Suppressor macrophage (primary cell): ENCODE data around the gene JMJD4.

Source experiments
- DNase-seq, 4 experiments: peaks; one replicate each; pipeline ENCODE4 v3.0.0-alpha.2; 2020 to 2022

The JMJD4 gene

GRCh38 chr1:227768125-227768439 is 33.0 kb upstream of the JMJD4 start:
- DNase-seq, result no peak

- no peak for DNase-seq
Measured at GRCh38 chr1:227767401-227768124, 32.5 kb upstream of the JMJD4 start.

- peak in 2 of 4 experiments; percentile 3 to 32 for DNase-seq
Measured at GRCh38 chr1:227766653-227767277, 31.7 kb upstream of the JMJD4 start.

GRCh38 chr1:227766015-227766634 is 31.0 kb upstream of the JMJD4 start:
- DNase-seq, result peak in 3 of 4 experiments; percentile 13 to 65 (median 22)

GRCh38 chr1:227765261-227766014 is 30.3 kb upstream of the JMJD4 start:
- DNase-seq, result peak; percentile 6 to 58 (median 28)

GRCh38 chr1:227764019-227764391 is 28.9 kb upstream of the JMJD4 start:
- no peak for DNase-seq

- DNase-seq, result no peak
Measured at GRCh38 chr1:227763246-227764018, 28.3 kb upstream of the JMJD4 start.

GRCh38 chr1:227762231-227762911 is 27.3 kb upstream of the JMJD4 start:
- DNase-seq, result peak; percentile 78 to 92 (median 84)

- DNase-seq, result no peak
Measured at GRCh38 chr1:227761621-227762230, 26.6 kb upstream of the JMJD4 start.

GRCh38 chr1:227760377-227760776 is 25.3 kb upstream of the JMJD4 start:
- DNase-seq, result no peak

- DNase-seq, result no peak
Measured at GRCh38 chr1:227759341-227760300, 24.5 kb upstream of the JMJD4 start.

GRCh38 chr1:227758366-227758765 is 23.3 kb upstream of the JMJD4 start:
- DNase-seq, result peak in 2 of 4 experiments; percentile 14 to 49

GRCh38 chr1:227757781-227758180 is 22.7 kb upstream of the JMJD4 start:
- no peak for DNase-seq

- DNase-seq, result no peak
Measured at GRCh38 chr1:227756172-227756959, 21.3 kb upstream of the JMJD4 start.

GRCh38 chr1:227754958-227755357 is 19.9 kb upstream of the JMJD4 start:
- DNase-seq, result no peak

GRCh38 chr1:227753999-227754711 is 19.1 kb upstream of the JMJD4 start:
- DNase-seq, result peak in 1 of 4 experiments; percentile 27

GRCh38 chr1:227749916-227750710 is 15.0 kb upstream of the JMJD4 start:
- DNase-seq, result no peak

- no peak for DNase-seq
Measured at GRCh38 chr1:227749225-227749624, 14.1 kb upstream of the JMJD4 start.
